H9 (cell line): ENCODE data around the gene ZNF831. TPM values are rescaled to one million over a fixed set of nuclear protein-coding genes. Genes with fewer than 3 reads are reported as not detected.

Experiments used
- DNase-seq: peaks from one replicate; pipeline ENCODE4 v3.0.0-alpha.2; 2017
- H2AFZ ChIP-seq: one replicate; pipeline ENCODE4 v1.6.1; 2013; ENCODE audit warnings: mild to moderate bottlenecking, low read length, control low read depth, moderate library complexity
- H2AK5ac ChIP-seq: 2 replicates; pipeline ENCODE4 v1.6.1; 2013; ENCODE audit warnings: low read length, control low read depth, mixed read lengths; ENCODE audit not compliant: insufficient read length
- H2BK120ac ChIP-seq: one replicate; pipeline ENCODE4 v1.6.1; 2013; ENCODE audit warnings: low read depth, mild to moderate bottlenecking, low read length, control low read depth, inconsistent platforms; ENCODE audit not compliant: poor library complexity, severe bottlenecking
- H2BK12ac ChIP-seq: 2 replicates; pipeline ENCODE4 v1.6.1; 2013; ENCODE audit warnings: low read length, control low read depth, mixed read lengths, low read depth; ENCODE audit not compliant: insufficient read length
- H2BK15ac ChIP-seq: 2 replicates; pipeline ENCODE4 v1.6.1; 2013; ENCODE audit warnings: low read depth, low read length, control low read depth
- H2BK20ac ChIP-seq: one replicate; pipeline ENCODE4 v1.6.1; 2013; ENCODE audit warnings: low read depth, mild to moderate bottlenecking, low read length, control low read depth, inconsistent platforms; ENCODE audit not compliant: poor library complexity, severe bottlenecking
- H2BK5ac ChIP-seq: 2 replicates; pipeline ENCODE4 v1.6.1; 2013; ENCODE audit warnings: low read length, control low read depth, mixed read lengths; ENCODE audit not compliant: insufficient read length
- H3K14ac ChIP-seq: 2 replicates; pipeline ENCODE4 v1.6.1; 2013; ENCODE audit warnings: low read length, control low read depth; ENCODE audit not compliant: insufficient read depth
- H3K18ac ChIP-seq: 2 replicates; pipeline ENCODE4 v1.6.1; 2013; ENCODE audit warnings: low read depth, mild to moderate bottlenecking, mixed read lengths, low read length, control low read depth; ENCODE audit not compliant: insufficient read length
- H3K23ac ChIP-seq: 2 replicates; pipeline ENCODE4 v1.6.1; 2013; ENCODE audit warnings: low read length, control low read depth, mixed read lengths, low read depth; ENCODE audit not compliant: insufficient read length
- H3K23me2 ChIP-seq: 2 replicates; pipeline ENCODE4 v1.6.1; 2013; ENCODE audit warnings: low read depth, mild to moderate bottlenecking, mixed read lengths, low read length, control low read depth; ENCODE audit not compliant: insufficient read length, poor library complexity, severe bottlenecking
- H3K27ac ChIP-seq: 2 replicates; pipeline ENCODE4 v1.5.1; 2013; ENCODE audit warnings: low read length, control low read depth, mixed read lengths, low read depth; ENCODE audit not compliant: insufficient read length
- H3K27me3 ChIP-seq: 2 replicates; pipeline ENCODE4 v1.6.1; 2013; ENCODE audit warnings: low read length, control low read depth, inconsistent platforms; ENCODE audit not compliant: insufficient read depth
- H3K4ac ChIP-seq: 2 replicates; pipeline ENCODE4 v1.6.1; 2013; ENCODE audit warnings: low read depth, mild to moderate bottlenecking, control low read depth, inconsistent platforms, low read length, moderate library complexity
- H3K4me1 ChIP-seq: 2 replicates; pipeline ENCODE4 v1.6.1; 2013; ENCODE audit warnings: low read length, control low read depth, inconsistent platforms; ENCODE audit not compliant: insufficient read depth
- H3K4me2 ChIP-seq: 2 replicates; pipeline ENCODE4 v1.6.1; 2013; ENCODE audit warnings: low read length, control low read depth, mixed read lengths; ENCODE audit not compliant: insufficient read length, insufficient read depth
- H3K56ac ChIP-seq: 2 replicates; pipeline ENCODE4 v1.6.1; 2013; ENCODE audit warnings: low read depth, mild to moderate bottlenecking, mixed read lengths, low read length, control low read depth; ENCODE audit not compliant: insufficient read length
- H3K79me1 ChIP-seq: 2 replicates; pipeline ENCODE4 v1.6.1; 2013; ENCODE audit warnings: low read depth, mild to moderate bottlenecking, moderate library complexity, low read length, control low read depth, inconsistent platforms; ENCODE audit not compliant: insufficient read depth, poor library complexity, severe bottlenecking
- H3K79me2 ChIP-seq: 2 replicates; pipeline ENCODE4 v1.6.1; 2013; ENCODE audit warnings: low read length, control low read depth, inconsistent platforms; ENCODE audit not compliant: insufficient read depth
- H3K9ac ChIP-seq: 2 replicates; pipeline ENCODE4 v1.6.1; 2013; ENCODE audit warnings: low read length, control low read depth, mixed read lengths; ENCODE audit not compliant: insufficient read length; ENCODE audit errors: extremely low read depth
- H3K9me3 ChIP-seq: one replicate; pipeline ENCODE4 v1.6.1; 2013; ENCODE audit warnings: low read depth, low read length, inconsistent platforms; ENCODE audit not compliant: control insufficient read depth
- H3T11ph ChIP-seq: one replicate; pipeline ENCODE4 v1.6.1; 2013; ENCODE audit warnings: mild to moderate bottlenecking, low read length, control low read depth, inconsistent platforms
- H4K20me1 ChIP-seq: one replicate; pipeline ENCODE4 v1.6.1; 2013; ENCODE audit not compliant: control insufficient read depth, insufficient read length, insufficient read depth
- H4K5ac ChIP-seq: 2 replicates; pipeline ENCODE4 v1.6.1; 2013; ENCODE audit warnings: low read depth, mild to moderate bottlenecking, mixed read lengths, low read length, control low read depth; ENCODE audit not compliant: insufficient read length
- H4K8ac ChIP-seq: replicated peaks from 2 replicates; pipeline ENCODE4 v1.6.1; 2013; ENCODE audit warnings: low read length, control low read depth, mixed read lengths, low read depth; ENCODE audit not compliant: insufficient read length
- H4K91ac ChIP-seq: 2 replicates; pipeline ENCODE4 v1.6.1; 2013; ENCODE audit warnings: low read depth, mild to moderate bottlenecking, moderate library complexity, mixed read lengths, low read length, control low read depth; ENCODE audit not compliant: insufficient read length
- H3K27ac Mint-ChIP-seq, 3 experiments: 2 replicates in 2 of 3; 3 replicates in 1 of 3; pipeline ENCODE4 v1.8.0; 2020 to 2021; ENCODE audit warnings: mixed read lengths in 3 of 3, mild to moderate bottlenecking in 1 of 3, moderate library complexity in 1 of 3
- H3K27me3 Mint-ChIP-seq: 2 replicates; pipeline ENCODE4 v1.8.0; 2021; ENCODE audit warnings: low read depth, mild to moderate bottlenecking, moderate library complexity, mixed read lengths
- H3K36me3 Mint-ChIP-seq, 3 experiments: 2 replicates in 2 of 3; 3 replicates in 1 of 3; pipeline ENCODE4 v1.8.0; 2020 to 2021; ENCODE audit warnings: low read depth in 3 of 3, mixed read lengths in 3 of 3; ENCODE audit not compliant: insufficient read depth in 1 of 3
- H3K4me1 Mint-ChIP-seq, 2 experiments: 2 replicates each; pipeline ENCODE4 v1.8.0; 2020; ENCODE audit warnings: mixed read lengths in 2 of 2
- H3K4me3 Mint-ChIP-seq, 2 experiments: 2 replicates in 1 of 2; 3 replicates in 1 of 2; pipeline ENCODE4 v1.8.0; 2020 to 2021; ENCODE audit warnings: mild to moderate bottlenecking in 2 of 2, mixed read lengths in 2 of 2, moderate library complexity in 1 of 2
- H3K9me3 Mint-ChIP-seq, 2 experiments: 2 replicates in 1 of 2; 3 replicates in 1 of 2; pipeline ENCODE4 v1.8.0; 2020; ENCODE audit warnings: mild to moderate bottlenecking in 2 of 2, mixed read lengths in 2 of 2, moderate library complexity in 1 of 2
- CTCF ChIP-seq: fragments of 200-600 bp; sonication (generic); conservative IDR thresholded peaks from 3 replicates; pipeline ENCODE4 v1.8.0; 2021; ENCODE audit warnings: antibody characterized with exemption, mild to moderate bottlenecking
- WGBS: extraction: QIAGEN DNeasy Blood & Tissue Kit; methylation state at CpG from one replicate; pipeline ENCODE4 v1.1.7; 2013; ENCODE audit warnings: missing lambda C conversion rate, low lambda C conversion rate, mixed read lengths; ENCODE audit not compliant: insufficient read length; ENCODE audit errors: extremely low coverage; 5-methylcytosine and 5-hydroxymethylcytosine counted together
- total RNA-seq: library from RNA; stranded (reverse); gene quantifications from 2 replicates; pipeline ENCODE4 v1.2.1, GENCODE V29; 2021

The ZNF831 gene
- total RNA-seq, 1 experiment from 2014 or later, result not detected

DNA sequence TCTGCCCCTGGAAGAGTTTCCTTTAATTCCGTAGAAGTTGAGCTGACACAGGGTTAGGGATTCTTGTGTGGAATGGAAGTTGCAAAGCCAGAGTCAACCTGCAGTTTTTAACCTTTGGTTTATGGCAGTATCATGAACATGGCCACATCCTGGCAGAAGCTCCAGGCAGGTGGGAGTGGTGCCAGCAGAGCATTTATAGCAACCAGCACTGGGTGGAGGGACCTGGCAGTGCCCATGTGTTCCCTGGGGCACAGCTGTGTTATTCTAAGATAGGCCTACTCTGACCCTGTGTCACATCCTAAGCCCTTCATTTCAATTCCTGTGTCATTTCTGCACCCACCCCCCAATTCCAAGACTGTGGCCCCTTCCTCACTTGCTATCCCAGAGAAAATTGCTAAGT, 26.1 kb upstream of the ZNF831 start:
- no peak overlapping the region for H2BK15ac ChIP-seq
- H3K79me1 ChIP-seq, result no peaks in the 10 kb centered on the region
- H2BK20ac ChIP-seq, result no peak overlapping the region
- Mint-ChIP-seq H3K4me1 (no peaks in the 10 kb centered on the region), H3K27ac (no peak overlapping the region), H3K4me3 (no peak overlapping the region), H3K9me3 (peaks cover 56 to 58% of the 10 kb centered on the region in 2 experiments), H3K36me3 (peaks cover 8 to 10% (median 9%) of the 10 kb centered on the region in 3 experiments), H3K27me3 (peaks cover 17% of the 10 kb centered on the region)
- H3K4me1 ChIP-seq, result no peaks in the 10 kb centered on the region
- H3K4me2 ChIP-seq, result no peak overlapping the region
- no peaks in the 10 kb centered on the region for H3K23me2 ChIP-seq
- H3K79me2 ChIP-seq, result no peaks in the 10 kb centered on the region
- no peak overlapping the region for H2AK5ac ChIP-seq
- H3K27ac ChIP-seq, result no peak overlapping the region
- no peak overlapping the region for H2AFZ ChIP-seq
- H4K20me1 ChIP-seq, result no peaks in the 10 kb centered on the region
- no peak overlapping the region for H3T11ph ChIP-seq
- H3K18ac ChIP-seq, result no peak overlapping the region
- no peak overlapping the region for H2BK12ac ChIP-seq
- DNase-seq, result no peak
- H3K14ac ChIP-seq, result no peak overlapping the region
- no peak overlapping the region for H4K91ac ChIP-seq
- no peak overlapping the region for H3K56ac ChIP-seq
- no peak overlapping the region for H3K4ac ChIP-seq
- H2BK5ac ChIP-seq, result no peak overlapping the region
- WGBS, result no CpG with 5 or more reads among the region's 1 CpG
- peaks cover 40% of the 10 kb centered on the region for H3K9me3 ChIP-seq
- H3K23ac ChIP-seq, result no peak overlapping the region
- H2BK120ac ChIP-seq, result no peak overlapping the region
- no peak overlapping the region for H4K5ac ChIP-seq
- H3K27me3 ChIP-seq, result no peaks in the 10 kb centered on the region
- no peak overlapping the region for H4K8ac ChIP-seq
- no peak for TF ChIP-seq CTCF
- H3K9ac ChIP-seq, result no peak overlapping the region
